ENCODE results near the gene TSKS.
A peak's percentile ranks its signal among the peaks of the same experiment; 100 is the strongest.

Gene TSKS

DNA sequence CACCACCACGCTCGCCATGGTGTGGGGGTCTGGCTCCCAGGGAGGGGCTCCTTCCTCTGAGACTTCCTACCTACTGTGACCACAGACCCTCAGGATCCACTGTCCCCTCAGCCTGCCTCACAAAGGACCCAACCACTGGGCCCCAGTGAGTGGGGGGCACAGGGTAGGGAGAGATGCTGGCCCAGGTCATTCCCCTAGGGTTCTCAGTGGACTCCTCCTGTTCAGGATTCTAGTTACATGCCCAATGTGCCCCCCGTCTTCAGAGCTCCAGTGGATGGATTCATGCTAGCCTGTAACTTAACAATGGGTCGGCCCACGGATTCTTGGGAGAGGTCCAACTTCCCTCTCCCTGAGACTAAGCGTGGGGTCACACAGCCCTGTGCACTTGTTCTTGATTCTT is at the start of gene TSKS:
Gene TSKS, minus strand, starts transcription at position 77 of the 400 bp plus-strand sequence. Its CDS starts 59 bp downstream, at position 18.
- no peak for DNase-seq

DNA sequence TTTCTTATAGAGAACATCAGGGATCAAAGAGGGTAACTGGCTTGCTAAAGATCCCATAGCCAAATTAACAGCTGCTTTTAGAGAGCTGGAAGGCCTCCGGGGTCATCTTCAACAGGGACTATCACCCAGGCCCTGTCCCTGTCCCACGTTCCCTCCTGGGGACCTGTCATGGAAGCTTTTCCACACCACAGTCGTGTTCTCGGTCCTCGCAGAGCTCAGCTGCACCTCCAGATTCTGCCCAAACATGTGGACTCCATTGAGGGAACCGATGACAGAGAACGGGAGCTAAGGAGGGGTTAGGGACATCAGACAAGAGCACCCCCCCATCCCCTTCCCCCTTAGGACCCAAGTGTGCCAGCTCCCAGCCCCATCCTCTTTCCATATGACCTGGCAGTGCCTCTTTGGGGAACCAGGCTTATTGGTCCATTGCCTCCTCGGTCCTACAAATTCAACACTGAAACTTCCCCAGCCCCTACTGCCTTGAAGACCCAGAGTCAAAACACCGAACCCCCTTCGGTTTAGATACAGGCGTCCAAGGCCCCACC is 49.4 kb upstream of the TSKS start:
- no peak for DNase-seq

- no peak for DNase-seq
Measured at GRCh38 chr19:49811328-49811727, 48.2 kb upstream of the TSKS start.

DNA sequence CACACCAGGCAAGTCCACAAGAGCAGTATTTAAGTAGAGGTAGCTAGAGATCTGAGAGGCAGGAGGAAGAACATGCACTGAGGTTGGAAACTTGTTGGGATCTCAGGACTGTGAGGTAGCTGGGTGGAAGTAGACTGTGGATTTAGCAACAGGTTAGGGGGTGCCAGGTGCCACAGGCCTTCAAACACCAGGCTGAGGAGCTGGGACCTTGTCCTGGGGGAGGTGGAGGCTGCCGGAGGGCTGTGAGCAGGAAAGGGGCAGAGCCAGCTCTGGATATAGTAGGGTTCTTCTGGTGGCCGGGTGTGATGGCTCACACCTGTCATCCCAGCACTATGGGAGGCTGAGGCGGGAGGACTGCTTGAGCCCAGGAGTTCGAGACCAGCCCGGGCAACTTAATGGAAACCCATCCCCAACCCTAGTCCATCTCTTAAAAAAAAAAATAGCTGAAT is 46.9 kb upstream of the TSKS start:
- no peak for DNase-seq

- no peak for DNase-seq
Measured at GRCh38 chr19:49809160-49809940, 46.2 kb upstream of the TSKS start.

DNA sequence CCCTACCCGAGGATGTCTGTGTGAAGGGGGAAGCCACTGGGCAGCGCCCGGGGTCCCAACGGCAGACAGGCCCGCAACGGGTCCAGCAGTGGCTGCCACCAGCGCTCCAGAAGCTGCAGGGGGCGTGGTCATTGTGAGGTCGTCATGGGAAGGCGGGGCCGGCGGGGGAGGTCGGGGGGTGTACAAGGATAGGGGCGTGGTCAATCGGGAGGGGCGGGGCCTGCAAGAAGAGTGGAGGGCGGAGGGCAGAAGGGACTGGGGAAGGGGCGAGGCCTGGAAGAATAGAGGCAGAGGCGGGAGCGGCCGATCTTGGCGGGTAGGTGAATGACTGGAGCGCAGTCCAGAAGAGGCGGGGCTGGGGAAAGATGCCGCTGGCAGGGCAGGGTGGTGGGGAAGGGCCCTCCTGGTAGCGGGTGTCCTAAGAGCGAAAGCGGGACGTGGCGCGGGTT is 45.6 kb upstream of the TSKS start:
- DNase-seq = no peak

- DNase-seq = no peak
Measured at GRCh38 chr19:49807904-49808675, 45.0 kb upstream of the TSKS start.

DNA sequence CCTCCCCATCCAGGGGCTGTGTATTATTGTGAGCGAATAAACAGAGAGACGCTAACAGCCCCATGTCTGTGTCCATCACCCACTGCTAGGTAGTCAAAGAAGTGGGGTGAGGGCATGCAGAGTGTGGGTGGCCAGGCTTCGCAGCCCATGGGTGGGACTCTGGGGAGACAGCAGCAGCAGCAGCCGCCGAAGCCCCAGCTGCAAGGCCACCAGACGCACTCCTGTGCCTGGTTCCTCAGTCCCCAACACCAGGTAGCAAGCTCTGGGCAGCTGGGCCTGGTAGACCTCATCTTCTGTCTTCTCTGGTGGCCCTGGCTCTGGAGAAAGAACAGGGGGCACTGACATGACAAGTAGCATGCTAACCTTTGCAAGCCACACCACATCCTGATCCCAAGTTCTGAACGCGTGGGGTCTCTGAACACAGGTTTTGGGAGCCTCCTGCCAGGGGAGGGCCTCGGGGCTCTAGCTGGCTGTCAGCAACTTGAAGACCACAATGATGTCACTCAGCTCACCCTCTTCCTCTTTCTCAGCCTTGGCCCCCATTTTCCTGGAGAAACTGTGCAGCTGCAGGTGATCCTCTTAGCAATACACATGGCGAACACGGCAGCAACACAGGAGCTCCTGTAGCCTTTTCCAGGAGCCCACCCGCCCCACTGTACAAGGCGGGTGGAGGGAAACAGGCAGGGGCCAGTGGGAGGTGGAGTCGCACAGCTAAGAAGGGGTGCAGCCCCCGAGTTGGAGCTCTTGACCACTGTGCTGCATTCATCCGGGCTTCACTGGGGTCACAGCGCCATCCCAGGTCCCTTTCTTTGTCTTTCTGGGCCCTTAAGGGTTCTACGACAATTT is 44.2 kb upstream of the TSKS start:
- no peak for DNase-seq

DNA sequence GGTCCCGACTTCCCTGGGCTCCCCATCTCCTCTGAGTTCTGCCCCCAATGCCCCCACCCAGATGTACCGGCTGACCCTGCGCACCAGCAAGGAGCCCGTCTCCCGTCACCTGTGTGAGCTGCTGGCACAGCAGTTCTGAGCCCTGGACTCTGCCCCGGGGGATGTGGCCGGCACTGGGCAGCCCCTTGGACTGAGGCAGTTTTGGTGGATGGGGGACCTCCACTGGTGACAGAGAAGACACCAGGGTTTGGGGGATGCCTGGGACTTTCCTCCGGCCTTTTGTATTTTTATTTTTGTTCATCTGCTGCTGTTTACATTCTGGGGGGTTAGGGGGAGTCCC is 43.5 kb upstream of the TSKS start:
- no peak for DNase-seq

DNA sequence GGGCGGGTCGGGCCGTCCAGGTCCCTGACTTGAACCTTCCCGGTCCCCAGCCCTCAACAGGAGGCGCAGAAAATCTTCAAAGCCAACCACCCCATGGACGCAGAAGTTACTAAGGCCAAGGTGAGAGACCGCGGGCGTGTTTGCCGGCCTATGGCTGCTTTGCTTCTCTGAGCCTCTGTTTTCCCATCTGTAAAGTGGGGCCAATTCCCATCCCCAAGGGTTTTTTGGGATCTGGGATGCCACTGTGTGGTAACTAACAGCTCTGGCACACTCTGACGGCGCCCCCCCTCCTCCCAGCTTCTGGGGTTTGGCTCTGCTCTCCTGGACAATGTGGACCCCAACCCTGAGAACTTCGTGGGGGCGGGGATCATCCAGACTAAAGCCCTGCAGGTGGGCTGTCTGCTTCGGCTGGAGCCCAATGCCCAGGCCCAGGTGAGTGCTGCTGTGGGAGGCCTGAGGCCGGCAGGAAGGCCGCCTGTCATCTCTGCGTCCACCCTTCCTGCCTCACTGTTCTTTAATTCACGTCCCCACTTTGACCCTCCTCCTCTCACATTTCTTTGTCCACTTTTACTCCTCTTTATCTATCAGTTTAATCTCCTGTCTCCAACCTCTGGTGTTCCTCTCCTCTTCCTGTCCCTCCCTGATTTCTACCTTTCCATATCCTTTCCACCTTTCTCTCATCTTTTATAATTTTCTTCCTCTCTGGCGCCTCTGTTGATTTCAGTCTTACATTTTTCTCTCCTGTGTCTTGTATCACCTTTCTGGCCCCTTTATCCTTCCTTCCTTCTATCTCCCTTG is 42.9 kb upstream of the TSKS start:
- DNase-seq = no peak

DNA sequence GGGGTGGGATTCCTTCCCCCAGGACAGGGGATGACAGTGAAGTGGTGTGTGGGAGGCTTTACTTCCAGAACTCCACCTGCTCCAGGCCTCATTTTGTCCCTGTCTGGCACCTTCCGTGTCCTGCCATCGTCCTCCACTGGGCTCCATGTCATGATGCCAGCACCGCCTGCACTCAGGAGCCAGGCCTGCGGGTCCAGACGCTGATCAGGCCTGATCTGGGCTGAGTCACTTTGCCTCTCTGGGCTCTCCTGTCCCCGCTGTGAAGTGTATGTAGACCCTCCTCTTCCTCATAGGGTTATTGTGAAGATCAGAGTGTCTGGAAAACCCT is 40.4 kb upstream of the TSKS start:
- DNase-seq = no peak

- DNase-seq = no peak
Measured at GRCh38 chr19:49802836-49803528, 39.9 kb upstream of the TSKS start.

- DNase-seq = peak; percentile 67
Measured at GRCh38 chr19:49801966-49802661, 39.0 kb upstream of the TSKS start.

- no peak for DNase-seq
Measured at GRCh38 chr19:49801401-49801888, 38.3 kb upstream of the TSKS start.

DNA sequence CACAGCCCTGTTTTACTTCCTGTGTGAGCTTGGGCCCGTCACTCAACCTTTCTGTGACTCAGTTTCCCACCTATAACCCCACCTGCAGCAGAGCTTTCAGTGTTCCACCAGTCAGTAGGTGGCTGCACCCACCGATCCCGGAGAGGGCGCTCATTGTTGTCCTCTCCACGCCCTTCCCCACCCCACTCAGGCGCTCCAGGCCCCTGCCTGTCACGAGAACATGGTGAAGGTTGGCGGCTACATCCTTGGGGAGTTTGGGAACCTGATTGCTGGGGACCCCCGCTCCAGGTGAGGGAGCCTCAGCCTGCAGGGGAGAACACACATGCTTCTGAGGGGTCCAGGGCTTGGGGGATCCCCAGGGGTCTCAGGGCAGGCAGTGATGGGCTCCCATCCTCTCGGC is 37.7 kb upstream of the TSKS start:
- no peak for DNase-seq

GRCh38 chr19:49799798-49800376 is 36.8 kb upstream of the TSKS start:
- DNase-seq = no peak

DNA sequence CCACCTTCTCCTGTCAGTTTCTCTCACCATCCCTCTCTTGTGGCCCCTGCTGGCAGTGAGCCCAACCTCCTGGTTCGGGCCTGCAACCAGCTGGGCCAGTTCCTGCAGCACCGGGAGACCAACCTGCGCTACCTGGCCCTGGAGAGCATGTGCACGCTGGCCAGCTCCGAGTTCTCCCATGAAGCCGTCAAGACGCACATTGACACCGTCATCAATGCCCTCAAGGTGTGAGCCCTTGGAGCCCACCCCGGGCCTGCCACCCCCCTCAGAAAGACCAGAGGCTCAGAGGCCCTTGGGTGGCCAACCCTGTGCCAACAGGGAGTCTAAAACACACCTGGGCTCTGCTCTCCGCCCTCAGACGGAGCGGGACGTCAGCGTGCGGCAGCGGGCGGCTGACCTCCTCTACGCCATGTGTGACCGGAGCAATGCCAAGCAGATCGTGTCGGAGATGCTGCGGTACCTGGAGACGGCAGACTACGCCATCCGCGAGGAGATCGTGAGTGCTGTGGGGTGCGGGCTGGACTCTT is 36.2 kb upstream of the TSKS start:
- DNase-seq = no peak

DNA sequence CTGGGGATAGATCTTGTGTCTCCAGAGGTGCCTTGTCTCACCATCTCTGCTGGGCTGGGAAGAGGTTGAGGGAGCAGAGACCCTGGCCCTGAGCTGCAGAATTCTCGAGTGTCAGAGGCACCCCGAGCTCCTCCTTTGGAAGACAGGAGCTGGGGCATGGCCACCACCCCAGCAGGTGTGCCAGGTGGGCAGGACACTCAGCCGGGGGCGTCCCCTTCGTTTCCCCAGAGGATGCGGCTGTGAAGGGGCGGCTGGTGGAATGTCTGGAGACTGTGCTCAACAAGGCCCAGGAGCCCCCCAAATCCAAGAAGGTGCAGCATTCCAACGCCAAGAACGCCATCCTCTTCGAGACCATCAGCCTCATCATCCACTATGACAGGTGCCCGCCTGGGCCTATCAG is 35.5 kb upstream of the TSKS start:
- DNase-seq = no peak

DNA sequence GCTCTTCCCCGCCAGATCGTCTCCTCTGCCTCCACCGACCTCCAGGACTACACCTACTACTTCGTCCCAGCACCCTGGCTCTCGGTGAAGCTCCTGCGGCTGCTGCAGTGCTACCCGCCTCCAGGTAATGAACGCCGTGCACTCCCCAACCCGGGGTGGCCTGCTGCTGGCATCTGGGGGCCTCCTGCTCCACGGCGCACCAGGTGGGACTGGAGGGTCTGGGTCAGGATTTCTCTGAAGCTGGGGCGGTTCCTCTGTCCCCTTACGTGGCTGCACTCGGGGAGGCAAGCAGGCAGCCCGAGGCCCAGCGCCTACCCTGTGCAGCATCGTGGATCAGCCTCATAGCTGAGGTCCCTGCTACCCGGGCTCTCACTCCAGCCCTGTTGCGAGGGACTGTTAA is 32.5 kb upstream of the TSKS start:
- no peak for DNase-seq

DNA sequence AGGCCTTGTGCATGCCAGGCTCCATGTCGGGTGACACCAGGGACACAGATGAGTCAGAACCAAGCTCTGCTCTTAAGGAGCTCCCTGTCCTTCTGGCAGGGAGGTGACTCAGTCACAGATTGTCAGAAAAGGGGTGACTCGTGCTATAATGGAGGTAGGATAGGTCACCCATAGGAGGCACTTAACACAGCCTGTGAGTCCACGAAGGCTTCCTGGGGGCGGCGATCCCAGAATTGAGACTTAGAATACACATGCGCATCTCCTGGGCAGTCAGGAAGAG is 30.4 kb upstream of the TSKS start:
- no peak for DNase-seq

Data from NCI-H2171 treated with DMSO at 0.1 percent for 48 hours (cell line).